ENCODE measurements around the gene RGS11.
A peak's percentile ranks its signal among the peaks of the same experiment; 100 is the strongest.
"Not testable (repeated sequence)": the region's sequence is repeated elsewhere in the genome, so short reads cannot be mapped to it uniquely, and the experiment has no call there.

The RGS11 gene

DNA sequence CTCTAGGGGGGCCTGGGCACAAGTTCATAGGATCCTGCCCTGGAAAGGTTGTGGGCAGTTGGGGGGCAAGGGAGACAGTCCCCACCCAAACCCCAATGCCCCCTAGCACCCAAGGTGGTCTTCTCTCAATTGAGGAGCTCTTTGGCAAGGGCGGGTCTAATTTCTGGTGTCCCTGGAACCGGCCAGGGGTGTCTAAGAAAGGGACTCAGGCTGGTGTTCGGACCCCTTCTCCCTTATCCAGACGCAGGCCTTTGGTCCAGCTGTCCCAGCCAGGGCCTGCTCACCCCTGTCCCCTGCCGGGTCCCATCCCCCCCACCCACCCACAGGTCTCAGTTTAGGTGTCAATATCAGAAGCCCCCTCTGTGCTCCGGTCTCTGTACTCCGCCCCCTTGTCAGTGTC lies 3.8 kb upstream of the RGS11 start:
- no peak for DNase-seq

DNA sequence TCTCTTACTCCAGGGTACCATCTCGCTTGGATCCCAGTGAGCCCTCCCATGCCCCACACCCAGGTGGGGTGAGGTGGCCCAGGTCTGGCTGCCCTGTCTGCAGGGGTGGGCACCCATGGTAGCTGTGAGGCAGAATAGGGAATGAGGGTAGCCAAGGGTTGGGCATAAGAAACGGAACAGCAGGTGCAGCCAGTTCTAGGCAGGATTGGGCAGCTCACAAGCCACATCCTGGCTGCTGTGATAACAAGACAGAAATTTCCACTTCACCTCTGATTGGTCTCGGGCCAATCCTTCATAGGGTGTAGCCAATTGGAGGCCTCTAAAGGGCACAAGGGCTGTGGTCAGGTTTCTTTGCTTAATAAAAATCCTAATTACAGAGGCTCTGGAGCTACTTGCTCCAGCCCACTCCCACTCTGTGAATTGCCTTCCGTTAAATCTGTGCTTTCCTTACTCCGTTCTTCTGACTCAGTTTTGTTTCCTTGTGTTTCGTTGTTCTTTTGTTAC lies 3.2 kb upstream of the RGS11 start:
- DNase-seq = peak; percentile 9

- no peak for DNase-seq
These were observed 808 bp upstream of the RGS11 start for GRCh38 chr16:276426-277077.

GRCh38 chr16:275041-275641 lies 603 bp downstream of the RGS11 start:
- DNase-seq = no peak

DNA sequence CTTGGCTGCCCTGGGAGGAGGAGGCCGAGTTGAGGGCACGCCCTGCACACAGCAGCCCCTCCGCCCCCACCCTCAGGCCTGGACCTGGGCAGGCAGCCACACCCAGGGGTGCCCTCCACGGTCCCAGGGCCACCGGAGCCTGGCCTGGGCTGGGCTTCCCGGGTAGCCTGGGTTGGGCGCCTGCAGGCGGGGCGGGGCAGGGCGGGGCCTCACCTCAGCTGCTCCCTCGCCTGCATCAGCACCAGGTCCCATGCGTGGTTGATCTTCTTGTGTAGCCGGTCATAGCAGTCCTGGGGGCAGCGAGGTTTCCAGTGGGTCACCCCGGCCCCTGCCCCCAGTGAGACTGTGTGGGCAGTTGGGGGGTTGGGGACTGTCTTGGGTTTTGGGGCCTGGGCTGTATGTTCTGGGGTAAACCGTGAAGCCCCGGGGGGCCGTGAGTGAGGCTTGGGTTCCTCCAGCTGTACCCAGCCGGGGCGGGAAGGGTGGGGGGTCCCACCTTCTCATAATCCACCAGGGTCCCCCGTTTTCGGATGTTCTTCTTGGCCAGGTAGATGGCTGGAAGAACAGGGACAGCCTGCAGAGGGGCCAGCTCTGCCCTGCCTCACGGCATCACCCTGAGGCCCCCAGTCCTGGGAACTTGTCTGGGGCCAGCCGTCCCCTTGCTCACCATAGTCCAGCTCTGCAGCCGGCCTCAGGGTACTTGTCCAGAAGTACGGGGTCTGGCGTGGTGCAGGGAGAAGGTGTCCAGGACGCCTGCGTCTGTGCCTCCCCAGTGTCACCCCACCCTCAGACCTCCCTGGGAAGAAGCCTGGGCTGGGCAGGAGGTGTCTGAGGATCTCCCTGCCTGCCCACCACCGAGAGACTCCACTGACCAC lies 2.0 kb downstream of the RGS11 start:
- no peak for DNase-seq

- no peak for DNase-seq
These were observed 2.9 kb downstream of the RGS11 start for GRCh38 chr16:272633-273546.

- DNase-seq = no peak
These were observed 5.1 kb downstream of the RGS11 start for GRCh38 chr16:270381-271255.

DNA sequence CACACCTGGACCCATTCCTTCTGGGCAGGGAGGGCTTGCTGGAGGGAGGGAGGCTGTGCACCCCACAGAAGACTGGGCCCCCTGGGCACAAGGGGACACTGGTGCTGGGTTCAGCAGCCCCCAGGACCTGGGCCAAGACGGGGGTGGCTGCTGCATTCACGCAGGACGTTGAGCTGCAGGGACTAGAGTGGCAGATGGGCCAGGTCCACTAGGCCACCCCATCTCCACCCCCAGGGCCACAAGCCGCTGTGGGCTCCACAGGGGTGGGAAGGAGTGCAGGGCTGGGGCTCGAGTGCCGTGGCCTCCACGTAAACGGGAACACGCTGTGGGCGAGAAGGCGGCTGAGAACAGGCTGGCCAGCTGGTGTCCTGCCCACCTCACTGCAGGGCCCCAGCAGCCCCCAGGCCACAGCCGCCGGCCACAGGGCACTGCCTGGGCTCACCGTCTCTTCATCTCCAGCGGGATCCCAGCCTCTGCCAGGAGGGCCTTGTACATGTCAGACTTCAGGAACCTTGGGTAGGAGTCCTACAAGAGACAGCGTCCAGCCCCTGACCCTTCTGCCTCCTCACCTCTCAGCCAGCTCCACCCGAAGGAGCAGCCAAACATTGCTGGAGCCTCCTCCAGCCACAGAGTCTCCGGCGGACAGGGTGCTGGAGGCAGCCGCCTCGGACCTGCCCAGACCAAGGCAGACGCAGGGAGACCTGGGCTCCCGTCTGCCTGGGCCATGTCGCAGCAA lies 6.5 kb downstream of the RGS11 start:
- no peak for DNase-seq

GRCh38 chr16:268141-269053 lies 7.3 kb downstream of the RGS11 start:
- no peak for DNase-seq

DNA sequence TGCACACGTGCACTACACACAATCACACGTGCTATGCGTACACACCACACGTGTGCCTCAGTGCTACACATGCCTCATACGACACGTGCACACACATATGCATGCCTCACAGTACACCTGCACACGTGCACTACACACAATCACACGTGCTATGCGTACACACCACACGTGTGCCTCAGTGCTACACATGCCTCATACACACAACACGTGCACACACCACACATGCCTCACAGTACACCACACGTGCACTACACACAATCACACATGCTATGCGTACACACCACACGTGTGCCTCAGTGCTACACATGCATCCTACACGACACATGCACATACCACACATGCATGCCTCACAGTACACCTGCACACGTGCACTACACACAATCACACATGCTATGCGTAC lies 8.2 kb downstream of the RGS11 start:
- not testable (repeated sequence) for DNase-seq

- DNase-seq = no peak
These were observed 9.2 kb downstream of the RGS11 start for GRCh38 chr16:266258-267164.

DNA sequence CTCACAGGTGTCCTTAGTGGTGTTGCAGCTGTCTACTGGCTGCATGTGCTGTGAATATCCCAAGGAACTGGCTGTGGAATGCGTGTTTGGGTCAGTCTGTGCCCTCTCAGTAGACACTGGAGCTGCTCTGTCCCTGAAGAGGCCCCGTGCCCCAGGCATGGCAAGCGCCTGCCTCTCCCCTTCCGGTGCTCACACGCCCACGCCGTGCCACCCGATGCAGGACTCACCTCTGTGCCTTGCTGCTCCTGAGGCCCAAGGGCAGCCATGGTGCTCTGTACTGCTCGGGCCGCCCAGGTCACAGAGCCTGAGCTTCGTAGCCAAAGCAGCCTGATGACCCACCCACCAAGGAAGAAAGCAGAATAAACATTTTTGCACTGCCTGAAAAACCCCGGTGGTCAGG lies 10.0 kb downstream of the RGS11 start:
- DNase-seq = no peak

- DNase-seq = no peak
These were observed 10.7 kb downstream of the RGS11 start for GRCh38 chr16:265002-265529.

DNA sequence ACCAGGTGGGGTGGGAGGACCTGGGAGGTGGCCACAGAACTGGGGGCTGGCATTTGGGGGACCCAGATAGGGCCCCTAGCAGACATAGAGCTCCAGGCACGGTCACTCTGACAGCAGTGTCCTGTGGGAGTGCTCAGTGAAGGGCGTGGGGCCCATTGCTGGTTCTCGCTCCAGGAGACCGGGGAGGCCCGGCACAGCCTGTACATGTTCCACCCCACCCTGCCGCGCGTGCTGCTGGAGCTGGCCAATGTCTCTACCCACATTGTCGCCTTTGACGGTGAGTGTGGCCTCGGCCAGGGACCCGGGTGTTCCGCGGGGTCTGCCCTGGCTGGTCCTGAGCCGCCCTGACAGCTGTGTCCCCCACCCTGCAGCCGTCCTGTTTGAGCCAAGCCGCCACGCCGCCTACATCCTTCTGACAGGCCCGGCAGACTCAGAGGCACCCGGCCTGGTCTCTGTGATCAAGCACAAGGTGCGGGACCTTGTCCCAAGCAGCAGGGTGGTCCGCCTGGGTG lies 11.2 kb downstream of the RGS11 start:
- DNase-seq = no peak

DNA sequence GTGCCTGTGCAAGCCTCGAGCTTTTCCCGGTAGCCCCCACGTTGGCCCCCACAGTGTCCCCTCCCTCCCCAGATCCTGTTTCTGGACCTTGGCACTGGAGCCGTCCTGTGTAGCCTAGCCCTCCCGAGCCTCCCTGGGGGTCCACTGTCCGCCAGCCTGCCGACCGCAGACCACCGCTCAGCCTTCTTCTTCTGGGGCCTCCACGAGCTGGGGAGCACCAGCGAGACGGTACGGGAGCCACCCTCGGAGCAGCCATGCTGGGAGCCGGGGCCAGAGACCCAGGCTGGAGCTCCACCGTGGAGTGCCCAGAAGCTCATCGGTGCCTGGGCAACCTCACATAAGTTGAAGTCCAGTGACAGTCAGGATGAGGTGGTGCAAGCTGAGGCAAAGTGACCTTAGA lies 11.8 kb downstream of the RGS11 start:
- no peak for DNase-seq

- no peak for DNase-seq
These were observed 12.5 kb downstream of the RGS11 start for GRCh38 chr16:263182-263774.

DNA sequence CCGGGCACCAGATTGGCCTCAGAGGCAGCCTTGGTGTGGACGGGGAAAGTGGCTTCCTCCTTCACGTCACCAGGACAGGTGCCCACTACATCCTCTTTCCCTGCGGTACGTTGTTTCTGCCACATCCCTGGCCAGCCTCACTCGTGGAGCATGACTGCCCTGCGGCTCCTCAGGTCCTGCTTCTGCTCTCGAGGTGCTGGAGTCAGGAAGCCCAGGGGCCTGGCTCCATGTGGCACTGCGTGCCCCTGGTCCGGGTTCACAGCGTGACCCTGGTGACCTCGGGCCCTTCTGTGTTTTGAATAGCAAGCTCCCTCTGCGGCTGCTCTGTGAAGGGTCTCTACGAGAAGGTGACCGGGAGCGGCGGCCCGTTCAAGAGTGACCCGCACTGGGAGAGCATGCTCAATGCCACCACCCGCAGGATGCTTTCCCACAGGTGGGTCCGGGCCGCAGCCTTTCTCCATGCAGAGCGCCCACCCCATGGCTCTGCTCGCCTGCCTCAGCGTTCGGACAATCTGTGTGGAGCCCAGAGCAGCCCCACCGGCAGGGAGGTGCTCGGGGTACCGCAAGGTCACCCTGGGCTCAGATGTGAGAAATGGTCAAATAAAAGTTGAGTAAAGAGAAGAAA lies 13.5 kb downstream of the RGS11 start:
- DNase-seq = no peak
